OCI-LY3 (cell line): Measurements from ENCODE around the gene EXOSC9.

ENCODE experiments used
- CTCF ChIP-seq: fragments of 200-600, 300-600 bp; sonication (generic); IDR thresholded peaks from 2 replicates; pipeline ENCODE4 v1.5.1; 2014; ENCODE audit warnings: antibody characterized with exemption, low read length, low read depth
- EZH2phosphoT487 ChIP-seq: fragments of 200-600 bp; shearing (Covaris generic); IDR thresholded peaks from 2 replicates; pipeline ENCODE4 v1.6.1; 2018; ENCODE audit warnings: antibody characterized with exemption, mixed run types, low read depth

GRCh38 chr4:121764303-121764701, 36.8 kb upstream of the EXOSC9 start:
- TF ChIP-seq CTCF, result no peak
- no peak for TF ChIP-seq EZH2phosphoT487
